Measurements from ENCODE around the gene CLRN3.

CLRN3 gene

GRCh38 chr10:127854769-127855590, 37.8 kb downstream of the CLRN3 start:
- no peak for DNase-seq (ENCODE audit: low read depth)
- TF ChIP-seq CTCF (conservative IDR thresholded peaks at IDR 0.05; ENCODE audit: low read depth, low read length), result no peak
- H3K4me3 ChIP-seq (ENCODE audit: low read length), result no peak overlapping the region

GRCh38 chr10:127853868-127854768, 38.6 kb downstream of the CLRN3 start:
- peak; percentile 15 for DNase-seq (ENCODE audit: low read depth)
- no peak overlapping the region for H3K4me3 ChIP-seq (ENCODE audit: low read length)

GRCh38 chr10:127852456-127852855, 40.3 kb downstream of the CLRN3 start:
- no peak overlapping the region for H3K4me3 ChIP-seq (ENCODE audit: low read length)
- TF ChIP-seq CTCF (conservative IDR thresholded peaks at IDR 0.05; ENCODE audit: low read depth, low read length), result no peak
- DNase-seq (ENCODE audit: low read depth), result no peak

More at GRCh38 chr10:127853868-127854768, 38.6 kb downstream of the CLRN3 start:
- TF ChIP-seq CTCF (conservative IDR thresholded peaks at IDR 0.05; ENCODE audit: low read depth, low read length), result peak; percentile 88

GRCh38 chr10:127851661-127852194, 41.0 kb downstream of the CLRN3 start:
- TF ChIP-seq CTCF (conservative IDR thresholded peaks at IDR 0.05; ENCODE audit: low read depth, low read length), result no peak
- no peak for DNase-seq (ENCODE audit: low read depth)
- no peak overlapping the region for H3K4me3 ChIP-seq (ENCODE audit: low read length)

- no peak for TF ChIP-seq CTCF (conservative IDR thresholded peaks at IDR 0.05; ENCODE audit: low read depth, low read length)
- no peak for DNase-seq (ENCODE audit: low read depth)
Observed at GRCh38 chr10:127850944-127851343, 41.8 kb downstream of the CLRN3 start.

GRCh38 chr10:127849921-127850320, 42.8 kb downstream of the CLRN3 start:
- TF ChIP-seq CTCF (conservative IDR thresholded peaks at IDR 0.05; ENCODE audit: low read depth, low read length), result no peak
- no peak for DNase-seq (ENCODE audit: low read depth)
- no peak overlapping the region for H3K4me3 ChIP-seq (ENCODE audit: low read length)

More at GRCh38 chr10:127850944-127851343, 41.8 kb downstream of the CLRN3 start:
- no peak overlapping the region for H3K4me3 ChIP-seq (ENCODE audit: low read length)

All from retinal pigment epithelial cell (primary cell).